IPS-15b (cell line): ENCODE data around the gene HORMAD2.

Source experiments
- H3K27me3 ChIP-seq: one replicate; pipeline ENCODE4 v1.6.1; 2013; ENCODE audit warnings: low read length; ENCODE audit not compliant: control insufficient read depth, insufficient read depth
- H3K36me3 ChIP-seq: one replicate; pipeline ENCODE4 v1.6.1; 2013; ENCODE audit warnings: low read length; ENCODE audit not compliant: control insufficient read depth, insufficient read depth
- H3K4me1 ChIP-seq: one replicate; pipeline ENCODE4 v1.6.1; 2013; ENCODE audit warnings: mild to moderate bottlenecking, low read length; ENCODE audit not compliant: control insufficient read depth, insufficient read depth
- H3K4me3 ChIP-seq: one replicate; pipeline ENCODE4 v1.5.1; 2013; ENCODE audit warnings: low read depth, low read length
- H3K9ac ChIP-seq: one replicate; pipeline ENCODE4 v1.6.1; 2013; ENCODE audit warnings: low read depth, mild to moderate bottlenecking, low read length
- H3K9me3 ChIP-seq: one replicate; pipeline ENCODE4 v1.6.1; 2013; ENCODE audit warnings: mild to moderate bottlenecking, low read length; ENCODE audit not compliant: control insufficient read depth, insufficient read depth

HORMAD2 gene

DNA sequence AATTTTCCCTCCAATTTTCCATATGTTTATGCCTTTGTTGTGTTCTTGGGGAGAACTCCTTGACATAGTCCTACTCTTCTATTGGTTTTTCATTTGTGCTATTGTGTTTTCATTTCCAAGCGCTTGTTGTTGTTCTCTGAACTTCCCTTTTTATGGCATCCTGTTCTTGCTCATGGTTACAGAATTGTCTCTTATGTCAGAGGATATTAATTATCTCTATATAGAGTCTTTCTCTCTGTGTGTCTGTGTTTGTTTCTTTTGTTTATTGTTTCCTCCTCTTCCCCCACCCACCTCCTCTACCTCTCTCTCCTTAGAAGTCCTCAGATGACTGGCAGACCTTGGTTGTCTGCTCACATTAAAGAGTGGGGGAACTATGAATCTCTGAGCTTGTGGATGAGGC is 69.9 kb downstream of the HORMAD2 start:
- Histone ChIP-seq H3K9ac (no peak overlapping the region), H3K36me3 (no peaks in the 10 kb centered on the region), H3K27me3 (no peaks in the 10 kb centered on the region), H3K9me3 (no peaks in the 10 kb centered on the region), H3K4me1 (no peaks in the 10 kb centered on the region), H3K4me3 (no peak overlapping the region)

DNA sequence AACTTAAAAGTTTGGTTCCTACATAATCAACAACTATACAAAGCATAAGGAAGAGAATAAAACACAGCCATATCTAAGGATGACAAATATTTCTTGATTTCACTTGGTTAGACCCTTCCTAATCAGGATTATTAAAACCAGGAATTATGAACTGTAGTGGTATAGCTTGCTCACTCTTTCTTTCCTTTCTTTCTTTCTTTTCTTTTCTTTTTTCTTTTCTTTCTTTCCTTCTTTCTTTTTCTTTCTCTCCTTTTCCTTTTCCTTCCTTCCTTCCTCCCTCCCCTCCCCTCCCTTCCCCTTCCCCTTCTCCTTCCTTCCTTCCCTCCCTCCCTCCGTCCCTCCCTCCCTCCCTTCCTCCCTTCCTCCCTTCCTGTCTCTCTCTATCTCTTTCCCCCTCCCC is 78.0 kb downstream of the HORMAD2 start:
- no peaks in the 10 kb centered on the region for H3K9me3 ChIP-seq
- no peaks in the 10 kb centered on the region for H3K36me3 ChIP-seq
- H3K4me3 ChIP-seq = no peak overlapping the region
- no peaks in the 10 kb centered on the region for H3K4me1 ChIP-seq
- H3K9ac ChIP-seq = no peak overlapping the region
- H3K27me3 ChIP-seq = no peaks in the 10 kb centered on the region

DNA sequence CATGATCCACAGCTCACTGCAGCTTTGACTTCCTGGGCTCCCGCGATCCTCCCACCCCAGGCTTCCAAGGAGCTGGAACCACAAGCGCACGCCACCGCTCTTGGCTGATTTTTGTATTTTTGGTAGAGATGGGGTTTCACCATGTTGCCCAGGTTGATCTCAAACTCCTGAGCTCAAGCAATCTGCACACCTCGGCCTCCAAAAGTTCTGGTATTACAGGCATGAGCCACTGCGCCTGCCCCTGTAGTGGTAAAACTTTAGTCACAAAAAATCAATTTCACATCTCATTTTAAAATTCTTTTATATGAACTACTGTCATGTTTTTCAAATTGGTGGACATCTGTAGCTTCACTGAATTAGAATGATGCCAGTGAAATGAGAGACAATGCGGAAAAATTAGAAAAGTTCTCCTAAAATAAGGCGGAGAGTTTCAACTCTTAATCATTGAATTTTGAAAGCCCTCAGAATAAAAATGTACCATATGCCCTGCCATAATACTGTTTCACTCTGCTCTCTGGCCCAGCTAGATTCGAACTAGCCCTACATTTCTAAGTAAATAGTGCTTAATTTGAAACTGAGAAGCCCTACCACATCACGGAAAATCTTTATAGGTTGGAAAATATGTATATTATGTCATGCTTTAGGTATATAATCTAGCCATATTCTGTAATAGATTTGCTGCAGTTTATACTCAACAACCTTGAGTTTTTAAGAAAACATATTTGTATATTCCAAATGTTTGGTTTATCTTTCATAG is 78.7 kb downstream of the HORMAD2 start:
- H3K36me3 ChIP-seq = no peaks in the 10 kb centered on the region
- no peaks in the 10 kb centered on the region for H3K4me1 ChIP-seq
- no peaks in the 10 kb centered on the region for H3K9me3 ChIP-seq
- no peaks in the 10 kb centered on the region for H3K27me3 ChIP-seq
- H3K9ac ChIP-seq = no peak overlapping the region
- no peak overlapping the region for H3K4me3 ChIP-seq

DNA sequence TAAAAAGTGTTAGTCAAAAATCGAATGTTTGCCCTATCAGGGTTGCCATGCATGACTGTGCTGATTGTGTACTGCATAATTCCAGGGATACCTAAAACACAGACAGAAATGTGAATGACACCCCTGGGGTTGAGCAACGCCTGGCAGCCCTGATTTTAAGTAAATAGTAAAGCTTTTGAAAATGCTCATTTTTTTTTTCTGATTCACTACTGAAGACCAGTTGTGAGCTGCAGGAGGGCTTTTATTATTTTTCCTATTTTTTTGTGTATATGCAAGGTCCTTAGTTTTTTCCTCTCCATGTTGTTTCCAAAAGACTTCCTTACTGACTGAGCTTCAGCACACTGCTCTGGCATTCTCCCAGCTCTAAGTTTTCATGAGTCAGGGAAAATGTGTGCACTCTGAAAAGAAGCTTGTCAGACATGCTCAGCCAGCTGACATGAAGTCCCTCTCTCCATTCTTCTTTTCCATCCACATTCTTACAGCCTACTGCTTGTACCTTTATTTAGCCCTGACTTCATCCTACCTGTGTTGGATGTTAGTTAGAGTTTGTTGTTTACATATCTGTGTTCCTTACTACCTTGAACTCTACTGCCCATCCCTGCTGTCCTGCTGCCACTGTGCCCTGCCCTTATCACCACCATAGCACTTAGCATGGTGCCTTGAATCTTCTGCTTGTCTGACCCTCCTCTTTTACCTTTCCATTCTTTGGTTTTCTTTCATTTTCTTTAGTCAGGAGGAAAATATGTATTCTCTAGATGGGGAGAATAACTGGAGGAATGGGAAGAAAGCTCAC is 79.5 kb downstream of the HORMAD2 start:
- H3K4me1 ChIP-seq = no peaks in the 10 kb centered on the region

DNA sequence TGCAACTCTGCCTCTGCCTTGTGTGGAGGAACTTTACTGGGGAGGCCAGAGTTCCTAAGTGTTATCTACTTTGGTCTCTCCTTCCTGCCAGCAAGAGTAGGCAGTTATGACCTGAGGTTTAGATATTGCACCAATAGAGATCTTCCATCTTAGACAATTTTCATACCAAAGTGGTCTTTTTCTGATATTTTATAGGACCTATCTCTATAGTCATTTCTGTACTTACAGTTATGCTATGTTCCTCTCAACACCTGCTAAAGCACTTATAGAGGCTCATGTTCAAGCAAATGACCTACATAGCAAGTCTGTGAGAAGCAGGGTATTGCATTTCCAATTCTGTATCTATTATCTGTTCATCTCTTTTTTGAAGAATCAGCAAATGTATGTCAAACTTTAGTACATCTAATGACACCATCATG is 80.8 kb downstream of the HORMAD2 start:
- H3K9ac ChIP-seq = no peak overlapping the region

More for the DNA sequence above, 79.5 kb downstream of the HORMAD2 start:
- Histone ChIP-seq H3K27me3 (no peaks in the 10 kb centered on the region), H3K4me3 (no peak overlapping the region), H3K9ac (no peak overlapping the region), H3K36me3 (no peaks in the 10 kb centered on the region), H3K9me3 (no peaks in the 10 kb centered on the region)

DNA sequence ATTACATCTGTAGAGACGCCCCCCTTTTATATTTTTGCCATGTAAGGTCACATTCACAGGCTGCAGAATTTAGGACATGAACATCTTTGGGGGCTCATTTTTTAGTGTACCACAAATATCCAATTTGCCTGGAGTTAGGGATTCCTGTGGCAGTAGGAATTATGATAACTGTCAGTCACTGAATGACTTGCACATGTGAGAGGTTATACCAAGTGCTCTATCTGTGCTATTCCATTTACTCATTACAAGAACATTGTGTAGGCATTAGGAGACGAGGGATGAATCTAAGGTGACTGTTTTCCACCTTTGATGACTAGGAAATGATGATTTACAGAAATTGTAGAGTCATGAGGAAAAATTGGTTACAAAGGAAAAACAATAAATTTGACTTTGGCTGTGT is 87.0 kb downstream of the HORMAD2 start:
- Histone ChIP-seq H3K4me3 (no peak overlapping the region), H3K9ac (no peak overlapping the region), H3K27me3 (no peaks in the 10 kb centered on the region), H3K36me3 (no peaks in the 10 kb centered on the region), H3K4me1 (no peaks in the 10 kb centered on the region), H3K9me3 (no peaks in the 10 kb centered on the region)

More for the DNA sequence above, 80.8 kb downstream of the HORMAD2 start:
- H3K27me3 ChIP-seq = no peaks in the 10 kb centered on the region
- no peaks in the 10 kb centered on the region for H3K9me3 ChIP-seq
- H3K4me3 ChIP-seq = no peak overlapping the region
- no peaks in the 10 kb centered on the region for H3K4me1 ChIP-seq
- no peaks in the 10 kb centered on the region for H3K36me3 ChIP-seq

DNA sequence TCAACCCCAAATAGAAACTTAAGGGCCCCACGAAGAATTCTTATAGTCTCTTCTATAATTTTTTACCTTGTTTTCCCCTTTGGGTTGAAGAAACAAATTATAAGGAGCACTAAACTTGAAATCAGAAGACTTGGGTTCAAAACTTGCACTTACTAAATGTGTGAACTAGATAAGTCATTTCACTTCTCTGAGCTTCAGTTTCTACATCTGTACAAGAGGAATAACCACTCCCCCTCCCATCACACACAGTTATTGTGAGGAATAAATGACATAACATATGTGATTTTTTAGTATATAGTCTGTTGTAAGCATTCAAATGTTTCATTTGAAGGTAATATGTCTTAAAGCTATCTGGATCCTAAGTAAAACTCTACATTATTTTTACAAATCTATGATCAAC is 87.5 kb downstream of the HORMAD2 start:
- Histone ChIP-seq H3K9ac (no peak overlapping the region), H3K4me3 (no peak overlapping the region), H3K27me3 (no peaks in the 10 kb centered on the region), H3K4me1 (no peaks in the 10 kb centered on the region), H3K9me3 (no peaks in the 10 kb centered on the region), H3K36me3 (no peaks in the 10 kb centered on the region)

DNA sequence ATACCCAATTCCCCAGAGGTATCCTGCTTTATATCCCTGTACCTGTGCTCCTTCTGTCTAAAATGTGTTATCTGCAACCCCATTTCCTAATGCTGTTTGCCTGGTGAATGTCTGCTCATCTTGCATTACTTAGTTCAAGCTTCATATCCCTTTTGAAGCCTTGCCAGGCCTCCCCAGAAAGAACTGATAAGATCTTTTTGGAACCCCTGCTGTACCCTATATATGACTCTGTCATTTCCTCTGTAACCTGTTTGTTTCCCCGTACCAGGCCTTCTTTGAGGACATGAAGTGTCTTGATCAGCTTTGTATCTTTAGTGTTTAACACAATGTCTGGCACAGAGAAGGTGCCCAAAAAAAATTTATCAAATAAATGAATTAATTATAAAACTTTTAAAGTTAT is 88.7 kb downstream of the HORMAD2 start:
- Histone ChIP-seq H3K27me3 (no peaks in the 10 kb centered on the region), H3K9ac (no peak overlapping the region), H3K9me3 (no peaks in the 10 kb centered on the region), H3K4me3 (no peak overlapping the region), H3K4me1 (no peaks in the 10 kb centered on the region), H3K36me3 (no peaks in the 10 kb centered on the region)

DNA sequence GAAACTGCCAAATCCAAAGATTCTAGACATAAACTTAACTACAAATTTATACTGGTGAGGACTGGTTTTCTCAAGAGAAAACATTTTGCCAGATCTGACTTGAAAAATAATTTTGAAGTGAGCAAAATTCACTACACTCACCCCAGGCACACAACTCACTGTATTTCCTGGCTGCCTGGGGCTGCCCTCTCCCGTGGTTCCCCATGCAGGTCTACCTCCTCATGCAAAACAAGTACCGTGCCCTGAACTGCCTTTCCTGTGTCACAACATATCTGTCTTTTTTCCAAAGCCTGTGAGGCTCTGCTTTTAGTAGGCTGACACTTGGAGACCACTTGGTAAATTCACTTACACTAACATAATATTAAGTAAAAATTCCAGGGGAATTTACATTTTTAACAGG is 89.9 kb downstream of the HORMAD2 start:
- Histone ChIP-seq H3K9me3 (no peaks in the 10 kb centered on the region), H3K27me3 (no peaks in the 10 kb centered on the region), H3K4me1 (no peaks in the 10 kb centered on the region), H3K9ac (no peak overlapping the region), H3K4me3 (no peak overlapping the region), H3K36me3 (no peaks in the 10 kb centered on the region)

DNA sequence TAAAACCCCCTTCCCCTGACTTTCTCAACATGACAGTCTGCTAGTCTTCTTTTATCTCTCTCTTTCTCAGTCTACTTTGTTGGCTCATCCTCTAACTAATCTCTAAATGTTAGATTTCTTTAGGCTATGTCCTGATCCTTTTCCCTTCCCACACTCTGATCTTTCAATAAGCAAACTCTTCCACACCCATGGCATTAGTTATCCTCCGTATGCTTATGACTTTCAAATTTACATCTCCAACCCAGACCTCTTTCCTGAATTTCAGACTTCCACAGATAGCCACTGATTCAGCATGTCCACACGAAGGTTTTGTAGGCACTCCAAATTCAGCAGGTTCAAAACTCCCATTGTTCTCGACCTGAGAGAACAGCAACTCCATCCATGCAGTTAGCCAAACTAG is 90.7 kb downstream of the HORMAD2 start:
- Histone ChIP-seq H3K4me3 (no peak overlapping the region), H3K9me3 (no peaks in the 10 kb centered on the region), H3K36me3 (no peaks in the 10 kb centered on the region), H3K9ac (no peak overlapping the region), H3K27me3 (no peaks in the 10 kb centered on the region), H3K4me1 (no peaks in the 10 kb centered on the region)

DNA sequence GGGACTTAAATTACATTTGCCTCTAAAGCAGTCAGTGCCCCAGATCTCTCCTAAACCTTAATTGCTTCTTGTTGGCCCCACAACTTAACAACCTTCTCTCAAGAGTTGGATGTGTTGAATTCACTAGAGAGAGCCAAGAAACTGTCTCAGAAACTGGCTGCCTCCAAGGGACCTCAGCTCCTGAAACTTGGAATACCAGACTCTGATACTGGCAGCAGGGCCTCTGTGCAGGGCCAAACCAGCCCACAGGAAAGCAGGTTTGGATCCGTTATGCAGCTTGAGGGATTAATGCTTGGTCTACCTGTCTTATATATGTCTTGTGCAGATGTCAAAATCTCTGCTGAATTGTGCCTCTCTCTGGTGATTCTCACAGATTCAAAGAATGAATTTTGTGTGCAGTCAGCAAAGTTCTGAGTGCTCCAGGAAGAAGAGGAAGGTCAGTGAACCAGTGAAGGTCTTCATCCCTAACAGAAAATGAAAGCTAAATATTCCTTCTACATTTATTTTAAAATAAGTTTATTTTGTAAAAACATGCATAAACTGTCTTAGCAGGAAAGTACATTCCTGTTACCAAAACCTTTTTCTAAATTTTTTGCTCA is 95.5 kb downstream of the HORMAD2 start:
- Histone ChIP-seq H3K9ac (no peak overlapping the region), H3K4me3 (no peak overlapping the region), H3K27me3 (no peaks in the 10 kb centered on the region), H3K4me1 (no peaks in the 10 kb centered on the region), H3K9me3 (no peaks in the 10 kb centered on the region), H3K36me3 (no peaks in the 10 kb centered on the region)

DNA sequence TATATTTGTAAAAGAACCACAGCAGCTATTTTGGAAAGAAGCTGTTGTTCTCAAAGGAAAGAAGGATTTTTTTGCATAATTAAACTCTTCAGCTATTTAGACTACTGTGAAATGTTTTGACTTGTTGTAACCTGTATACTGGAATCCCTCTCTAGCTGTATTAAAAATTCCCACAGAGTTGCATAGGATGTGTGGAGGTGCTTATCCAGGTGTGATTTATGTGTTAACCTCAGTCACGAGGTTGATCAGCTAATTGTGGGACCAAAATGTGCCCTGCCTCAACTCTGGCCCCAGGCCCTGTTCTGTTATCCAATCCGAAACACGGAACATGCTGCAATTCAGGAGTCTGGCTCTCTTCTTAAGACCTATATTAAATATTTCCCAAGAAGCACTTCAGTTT is 96.2 kb downstream of the HORMAD2 start:
- Histone ChIP-seq H3K36me3 (no peaks in the 10 kb centered on the region), H3K9ac (no peak overlapping the region), H3K27me3 (no peaks in the 10 kb centered on the region), H3K4me3 (no peak overlapping the region), H3K4me1 (no peaks in the 10 kb centered on the region), H3K9me3 (no peaks in the 10 kb centered on the region)
